ENCODE results near the gene RBM33.
"Not testable (repeated sequence)": the region's sequence is repeated elsewhere in the genome, so short reads cannot be mapped to it uniquely, and the experiment has no call there.

Gene RBM33

DNA sequence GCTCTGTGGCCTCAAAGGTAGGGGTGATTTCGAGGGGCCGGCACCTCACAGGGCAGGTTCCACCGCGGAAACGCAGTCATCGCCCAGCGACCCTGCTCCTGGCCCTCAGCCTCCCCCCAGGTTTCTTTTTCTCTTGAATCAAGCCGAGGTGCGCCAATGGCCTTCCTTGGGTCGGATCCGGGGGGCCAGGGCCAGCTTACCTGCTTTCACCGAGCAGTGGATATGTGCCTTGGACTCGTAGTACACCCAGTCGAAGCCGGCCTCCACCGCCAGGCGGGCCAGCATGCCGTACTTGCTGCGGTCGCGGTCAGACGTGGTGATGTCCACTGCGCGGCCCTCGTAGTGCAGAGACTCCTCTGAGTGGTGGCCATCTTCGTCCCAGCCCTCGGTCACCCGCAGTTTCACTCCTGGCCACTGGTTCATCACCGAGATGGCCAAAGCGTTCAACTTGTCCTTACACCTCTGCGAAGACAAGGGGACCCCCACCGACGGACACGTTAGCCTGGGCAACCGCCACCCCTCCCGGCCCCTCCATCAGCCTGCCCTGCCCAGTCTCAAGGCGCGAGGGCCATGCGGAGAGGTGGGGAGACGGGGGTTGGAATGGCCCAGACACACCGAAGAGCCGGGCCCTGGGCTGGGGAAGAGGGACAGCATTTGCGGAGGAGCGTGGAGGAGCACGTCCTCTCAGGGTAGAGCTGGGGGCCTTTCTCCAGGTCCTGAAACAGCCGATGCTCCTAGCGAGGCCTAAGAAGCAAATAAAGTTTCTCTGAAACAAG is 161.8 kb downstream of the RBM33 start:
- DNase-seq (ENCODE audit: low read depth in 2 of 2, low spot score in 1 of 2): no peak

DNA sequence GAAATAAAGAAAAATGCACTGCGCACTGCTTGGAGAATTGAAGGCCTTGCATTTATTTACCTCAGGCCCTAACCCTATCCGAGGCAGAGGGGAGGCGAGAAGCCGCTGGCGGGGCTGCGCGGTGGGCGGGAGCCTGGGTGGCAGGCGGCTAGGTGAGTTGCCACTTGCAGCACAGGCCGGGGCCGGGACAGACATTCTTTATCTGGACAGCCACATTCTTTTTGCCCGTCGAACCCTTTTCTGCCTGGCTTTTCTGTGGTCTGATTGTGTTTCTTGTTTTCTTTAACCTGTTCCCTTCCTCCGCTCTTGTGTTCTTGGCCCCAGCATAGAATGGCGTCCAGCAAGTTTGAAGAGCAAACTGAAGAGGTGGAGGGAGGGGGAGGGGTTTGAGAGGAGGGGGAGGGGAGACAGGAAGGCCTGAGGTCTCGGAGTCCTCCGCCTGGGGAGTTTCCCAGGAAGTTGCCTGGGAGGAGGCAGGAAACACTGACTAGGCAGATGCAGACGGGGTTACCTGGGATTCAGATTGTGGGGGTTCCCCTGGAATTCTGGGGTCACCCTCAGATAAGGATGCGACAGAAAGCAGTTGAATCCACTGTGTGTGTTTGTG is 162.7 kb downstream of the RBM33 start:
- DNase-seq (ENCODE audit: low read depth in 2 of 2, low spot score in 1 of 2): no peak

DNA sequence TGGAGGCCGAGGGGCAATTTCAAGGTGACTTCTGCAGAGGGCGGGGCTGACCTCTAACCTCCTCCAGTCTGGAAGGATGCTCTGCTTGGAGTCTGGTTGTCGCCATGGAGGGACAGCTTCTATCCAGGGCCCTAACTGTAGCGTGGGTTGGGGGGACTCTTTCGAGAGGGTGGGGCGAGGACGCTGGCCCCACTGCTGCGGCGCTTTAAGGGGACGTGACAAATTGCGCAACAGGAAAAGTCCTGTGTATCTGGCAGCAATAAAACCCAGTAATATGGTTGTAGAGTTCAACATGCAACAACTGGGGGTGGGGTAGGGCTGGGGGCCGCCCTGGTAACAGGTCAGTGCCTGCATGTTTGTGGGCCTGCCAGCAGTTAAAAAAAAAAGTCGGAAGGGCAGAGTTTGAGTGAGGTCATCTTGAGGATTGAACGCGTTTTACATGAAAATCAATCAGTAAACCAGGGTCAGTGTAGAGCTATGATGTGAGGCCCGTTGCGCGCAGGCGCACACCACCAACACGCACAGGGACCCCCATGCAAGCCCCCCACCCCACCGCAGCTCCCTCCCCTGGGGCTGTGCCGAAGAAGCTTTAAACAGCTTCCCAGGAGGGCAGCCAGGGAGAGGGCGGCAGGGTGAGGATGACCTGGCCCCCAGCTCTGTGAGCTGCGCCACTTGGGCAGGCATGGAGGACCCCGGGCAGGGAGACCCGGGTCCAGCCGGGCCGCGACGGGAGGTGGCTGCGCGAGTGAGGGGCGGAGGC is 163.5 kb downstream of the RBM33 start:
- no peak for DNase-seq (ENCODE audit: low read depth in 2 of 2, low spot score in 1 of 2)

DNA sequence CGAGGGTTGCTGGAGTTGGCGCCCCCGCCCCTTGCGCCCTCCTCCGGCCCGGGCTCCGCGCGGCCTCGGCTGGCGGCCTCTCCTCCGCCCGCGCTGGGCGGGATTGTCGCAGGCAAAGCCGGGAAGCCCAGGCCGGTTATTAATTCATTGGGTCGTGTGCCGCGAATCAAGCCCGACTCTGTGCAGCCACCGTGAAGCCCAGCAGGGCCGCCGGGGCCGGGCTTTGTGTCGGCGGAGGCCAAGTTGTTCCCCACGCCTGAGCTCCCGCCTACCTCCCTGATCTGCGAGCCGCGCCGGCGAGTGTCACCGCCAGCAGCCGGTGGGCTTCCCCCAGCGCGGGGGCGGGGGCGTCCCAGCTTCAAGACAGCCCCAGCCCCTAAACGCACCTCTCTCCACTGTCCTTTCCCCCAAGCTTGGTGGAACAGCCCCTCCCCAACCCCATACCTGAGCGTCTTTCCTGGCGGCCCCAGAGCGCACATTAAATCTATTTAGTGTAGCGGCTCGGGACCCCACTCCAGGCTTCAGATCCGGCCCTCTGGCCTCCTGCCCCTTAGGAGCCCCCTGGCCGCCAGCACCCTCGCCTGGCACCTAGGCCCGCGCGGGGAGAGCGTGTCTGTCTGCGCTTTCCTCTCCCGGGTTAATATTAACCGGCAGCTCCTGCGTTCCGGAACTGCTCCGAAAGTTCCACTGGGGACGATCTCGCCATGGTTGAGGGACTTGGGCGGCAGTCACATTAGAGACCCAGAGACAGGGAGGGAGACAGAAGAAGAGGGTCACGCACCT is 164.3 kb downstream of the RBM33 start:
- DNase-seq (ENCODE audit: low read depth in 2 of 2, low spot score in 1 of 2): no peak

DNA sequence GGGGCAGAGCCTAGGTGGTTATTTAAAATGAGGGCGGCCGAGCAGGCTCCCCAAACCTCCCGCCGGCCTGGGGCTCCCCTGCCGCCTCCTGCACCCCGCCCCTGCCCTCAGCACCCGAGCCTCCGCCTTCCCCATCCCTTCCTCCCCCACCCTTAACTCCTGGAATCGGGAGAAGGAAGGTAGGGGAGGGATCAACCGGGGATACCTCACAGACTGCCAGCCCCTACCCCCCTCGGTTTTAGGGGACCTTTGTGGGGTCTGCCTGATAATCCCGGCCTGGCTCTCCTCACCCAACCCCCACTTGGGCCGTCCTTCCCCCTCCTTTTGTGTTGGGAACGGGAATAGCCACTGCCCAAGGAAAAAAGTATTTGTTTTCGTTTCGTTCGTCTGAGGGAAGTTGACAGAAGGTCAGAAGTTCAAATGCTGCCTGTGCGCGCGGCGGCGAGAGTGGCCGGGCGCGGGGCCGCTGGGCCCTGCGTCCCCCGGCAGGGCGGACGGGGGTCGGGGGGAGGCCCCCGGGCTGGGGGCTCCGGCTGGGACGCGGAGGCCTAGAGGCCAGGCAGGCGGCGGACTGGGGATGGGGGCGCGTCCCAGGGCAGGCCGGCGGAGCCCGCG is 165.0 kb downstream of the RBM33 start:
- DNase-seq (ENCODE audit: low read depth in 2 of 2, low spot score in 1 of 2): no peak

DNA sequence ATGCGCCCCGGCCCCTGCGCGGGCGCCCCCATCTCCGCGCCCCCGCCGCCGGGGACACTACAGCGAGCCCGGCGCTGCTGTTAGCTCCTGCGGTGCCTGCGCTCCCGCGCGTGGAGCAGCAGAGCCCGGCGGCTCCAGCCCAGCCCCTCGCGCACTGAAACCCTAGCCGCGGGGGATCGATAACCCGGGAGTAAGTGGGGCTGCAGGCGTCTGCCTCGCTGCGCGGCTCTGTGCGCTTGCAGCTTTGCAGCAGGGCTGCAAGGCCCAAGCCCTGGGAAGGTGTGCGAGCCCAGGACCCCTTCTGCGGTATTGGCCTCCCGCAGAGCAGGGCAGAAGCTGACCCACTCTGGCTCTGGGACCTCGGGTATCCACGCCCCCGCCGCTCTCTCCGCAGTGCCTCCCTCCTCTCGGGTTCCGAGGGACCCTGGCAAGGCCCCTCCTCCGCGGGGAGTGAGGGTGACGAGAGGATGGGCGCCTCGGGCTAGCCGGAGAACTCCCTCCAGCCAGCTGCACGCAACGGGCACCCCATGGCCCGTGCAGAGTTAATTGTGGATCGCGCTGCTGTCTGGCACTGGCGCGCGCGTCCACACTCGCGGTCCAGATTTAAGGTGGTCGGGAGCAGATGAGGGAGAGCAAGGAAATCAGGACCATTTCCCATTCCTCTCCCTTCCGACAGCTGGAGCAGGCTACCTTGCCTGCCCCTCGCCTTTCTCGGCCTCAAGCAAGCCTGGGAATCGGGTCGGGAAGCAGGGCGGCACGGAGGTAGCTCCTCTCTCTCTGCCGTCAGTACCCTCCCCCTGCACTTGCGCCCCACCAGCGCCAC is 165.7 kb downstream of the RBM33 start:
- no peak for DNase-seq (ENCODE audit: low read depth in 2 of 2, low spot score in 1 of 2)

DNA sequence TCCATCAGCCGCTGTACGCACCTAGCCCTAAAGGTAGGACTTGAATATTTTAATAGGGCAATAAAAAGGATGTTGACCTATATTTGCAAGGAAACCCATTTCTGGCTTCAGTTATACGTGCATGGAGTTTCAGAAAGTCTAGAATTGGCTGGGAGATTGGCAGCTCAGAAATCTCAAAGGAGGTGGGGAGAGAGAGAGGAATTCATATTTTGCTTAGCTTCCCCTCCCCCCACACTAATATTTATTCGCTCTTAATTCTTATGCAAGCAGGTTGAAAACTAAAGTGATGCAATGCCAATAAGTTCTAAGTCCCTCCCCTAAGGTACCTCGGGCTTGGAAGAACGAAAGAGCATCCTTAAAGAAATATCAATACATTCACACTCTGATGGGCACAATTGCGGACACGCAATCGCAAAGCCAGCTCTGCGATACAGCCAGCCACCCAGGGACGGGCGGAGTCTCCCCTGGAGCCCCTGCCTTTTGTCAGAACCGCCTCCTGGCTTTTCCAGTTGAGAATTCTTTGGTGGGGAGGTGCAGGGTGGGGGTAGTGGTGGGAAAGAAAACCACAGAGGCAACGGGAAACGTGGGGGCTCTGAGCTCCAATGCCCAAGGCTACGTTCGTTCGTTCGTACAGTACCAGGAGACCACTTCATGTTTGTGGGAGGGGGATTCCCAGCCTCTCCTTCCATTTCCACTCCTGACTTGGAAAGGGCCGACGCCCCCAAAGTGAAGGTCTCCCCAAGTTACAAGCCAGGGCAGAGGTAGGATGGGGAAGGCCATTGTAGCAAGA is 166.5 kb downstream of the RBM33 start:
- DNase-seq (ENCODE audit: low read depth in 2 of 2, low spot score in 1 of 2): no peak

DNA sequence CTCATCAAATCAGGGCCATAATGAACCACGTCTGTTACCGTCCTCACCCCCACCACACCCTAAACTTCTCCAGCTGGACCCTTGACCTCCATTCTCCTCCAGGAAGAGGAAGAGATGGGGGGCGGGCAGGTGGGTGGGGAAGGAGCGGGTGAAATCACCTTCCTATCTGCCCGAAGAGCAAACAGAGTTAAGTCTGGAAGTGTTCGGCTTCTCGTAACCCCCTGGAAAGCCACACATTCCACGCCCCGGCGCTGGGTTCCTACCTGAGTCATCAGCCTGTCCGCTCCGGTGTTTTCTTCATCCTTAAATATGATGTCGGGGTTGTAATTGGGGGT is 167.1 kb downstream of the RBM33 start:
- no peak for DNase-seq (ENCODE audit: low read depth in 2 of 2, low spot score in 1 of 2)

DNA sequence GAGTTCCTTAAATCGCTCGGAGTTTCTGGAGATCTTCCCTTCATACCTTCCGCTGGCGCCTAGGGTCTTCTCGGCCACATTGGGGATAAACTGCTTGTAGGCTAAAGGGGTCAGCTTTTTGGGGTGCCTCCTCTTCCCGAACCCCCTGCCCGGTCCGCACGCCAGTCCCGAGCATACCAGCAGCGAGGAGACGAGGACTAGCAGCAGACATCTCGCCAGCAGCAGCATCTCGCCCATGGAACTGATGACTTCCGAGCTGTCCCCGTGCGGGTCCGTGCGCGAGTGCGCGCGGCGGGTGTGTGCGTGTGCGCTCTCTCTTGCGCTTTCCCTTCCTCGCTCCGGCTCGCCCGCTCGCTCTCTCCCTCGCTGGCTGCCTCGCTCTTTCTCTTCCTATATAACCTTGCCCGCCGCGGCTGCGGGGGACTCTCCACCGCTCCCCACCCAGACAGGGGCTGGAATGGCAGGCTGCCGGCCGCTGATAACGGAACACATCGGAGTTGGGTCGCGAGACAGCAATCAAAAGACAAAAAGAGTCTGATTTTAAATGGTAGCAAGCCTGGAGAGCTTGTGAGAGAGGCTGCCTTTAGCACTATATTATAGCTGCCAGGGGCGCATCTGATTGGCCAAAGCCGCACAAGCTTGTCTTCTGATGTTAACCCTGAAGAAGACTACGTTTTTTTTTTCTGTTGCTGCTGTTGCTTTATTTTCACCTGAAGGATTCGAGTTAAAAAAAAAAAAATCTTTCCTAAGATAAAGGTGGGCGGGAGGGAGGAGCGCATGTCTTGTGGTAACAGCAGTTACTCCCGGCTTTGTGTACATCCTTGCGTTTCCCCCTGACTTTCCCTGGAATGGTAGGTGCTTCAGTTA is 167.7 kb downstream of the RBM33 start, which contains the start of gene SHH:
Gene SHH (minus strand): TSS at position 569 of the 867 bp plus-strand sequence. CDS start 341 bp downstream, at position 228.
- no peak for DNase-seq (ENCODE audit: low read depth in 2 of 2, low spot score in 1 of 2)

DNA sequence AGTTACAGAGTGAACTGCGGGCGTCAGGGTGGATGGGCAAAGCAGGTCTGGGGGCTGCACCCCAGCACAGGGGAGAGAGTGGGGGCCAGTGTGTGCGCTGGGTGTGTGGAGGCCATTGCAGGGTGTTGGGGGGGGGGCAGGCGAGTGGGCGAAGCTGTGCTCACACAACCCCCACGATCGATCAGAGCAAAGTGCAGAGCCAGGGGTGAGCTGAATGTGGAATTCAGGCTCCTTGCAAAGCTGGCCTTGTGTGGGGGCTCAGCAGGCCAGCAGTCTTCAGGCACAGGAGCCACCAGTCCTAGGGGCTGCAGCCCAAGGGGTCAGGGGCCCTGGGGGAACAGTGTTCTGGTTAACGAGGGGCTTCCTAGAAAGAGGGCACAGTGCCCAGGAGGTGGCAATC is 168.7 kb downstream of the RBM33 start:
- no peak for DNase-seq (ENCODE audit: low read depth in 2 of 2, low spot score in 1 of 2)

DNA sequence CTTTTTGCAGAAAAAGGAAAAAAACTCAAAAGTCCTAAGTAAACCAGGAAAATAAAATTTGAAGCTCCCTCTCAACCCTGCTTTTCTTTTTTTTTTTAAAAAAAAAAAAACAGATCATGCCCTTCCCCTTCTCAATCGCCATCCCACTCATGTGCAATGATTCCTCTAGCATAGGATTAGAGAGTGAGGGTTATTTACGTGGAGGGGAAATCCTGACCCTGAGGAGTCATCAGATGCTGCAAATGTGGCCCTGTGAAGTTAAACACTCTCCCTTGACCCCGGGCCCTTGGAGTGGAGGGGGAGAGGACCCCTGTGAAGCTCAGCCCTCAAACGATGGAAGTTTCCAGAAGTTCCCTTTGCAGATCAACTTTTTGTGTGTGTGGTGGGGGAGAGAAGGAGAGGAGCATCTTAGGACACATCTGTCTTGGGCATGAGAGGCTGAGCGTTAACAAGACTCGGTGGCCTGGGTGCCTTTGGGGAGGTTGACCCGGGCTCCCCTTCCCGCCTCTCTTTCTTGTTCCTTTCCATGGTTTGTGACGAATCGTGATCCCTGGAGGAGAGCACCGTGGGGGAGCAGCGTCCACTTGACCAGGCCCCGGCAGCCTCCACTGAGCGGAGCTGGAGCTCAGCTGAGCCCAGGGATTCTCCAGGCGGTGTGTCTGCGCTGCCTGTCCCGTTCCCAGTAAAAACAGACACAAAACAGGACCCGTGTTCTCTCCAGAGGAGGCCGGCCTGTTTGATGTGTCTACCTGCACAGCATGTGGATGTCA is 169.3 kb downstream of the RBM33 start:
- DNase-seq (ENCODE audit: low read depth in 2 of 2, low spot score in 1 of 2): no peak

DNA sequence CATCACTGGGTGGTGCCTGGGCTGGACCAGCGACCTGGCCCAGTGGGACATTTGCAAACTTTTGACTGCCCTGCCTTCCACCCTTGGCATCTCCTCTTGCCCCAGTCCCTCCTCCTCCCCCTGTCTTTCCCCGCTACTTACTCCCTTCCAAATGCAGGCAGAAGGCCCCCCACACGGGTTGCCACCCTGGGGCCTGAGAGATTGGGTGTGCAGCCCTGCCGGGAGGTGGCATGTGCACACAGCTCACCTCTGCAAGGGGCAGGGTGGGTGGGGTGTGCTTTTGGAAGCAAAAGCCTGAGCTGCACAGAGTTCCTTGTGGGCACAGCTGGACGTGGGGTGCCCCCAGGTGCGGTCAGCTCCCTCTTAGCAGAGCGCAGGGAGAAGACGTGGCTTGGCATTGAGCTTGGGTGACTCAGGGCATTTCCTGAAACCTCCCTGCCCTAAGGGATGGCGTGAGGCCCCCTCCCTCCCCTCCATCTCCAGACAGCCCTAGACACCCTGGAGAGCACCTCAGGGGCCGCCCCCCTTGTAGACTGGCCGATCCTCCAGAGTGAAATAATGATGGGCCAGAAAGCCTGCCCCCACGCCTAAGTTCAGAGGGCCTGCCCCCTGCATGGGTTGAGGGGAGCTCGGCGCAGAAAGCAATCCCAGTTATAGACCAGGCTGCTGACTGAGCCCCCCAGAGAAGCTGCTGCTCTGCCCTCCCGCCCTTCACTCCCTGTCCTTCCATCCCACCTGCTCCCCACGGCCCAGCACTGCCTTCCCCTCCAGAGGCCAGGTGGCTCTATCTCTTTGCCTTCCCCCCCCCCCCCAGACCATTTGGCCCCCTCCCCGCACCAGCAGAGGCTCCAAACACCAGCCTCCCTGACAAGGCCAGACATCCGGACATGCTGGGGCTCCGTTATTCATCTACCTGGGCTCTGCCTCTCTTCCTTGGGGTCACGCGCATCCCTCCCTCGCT is 170.1 kb downstream of the RBM33 start:
- no peak for DNase-seq (ENCODE audit: low read depth in 2 of 2, low spot score in 1 of 2)

DNA sequence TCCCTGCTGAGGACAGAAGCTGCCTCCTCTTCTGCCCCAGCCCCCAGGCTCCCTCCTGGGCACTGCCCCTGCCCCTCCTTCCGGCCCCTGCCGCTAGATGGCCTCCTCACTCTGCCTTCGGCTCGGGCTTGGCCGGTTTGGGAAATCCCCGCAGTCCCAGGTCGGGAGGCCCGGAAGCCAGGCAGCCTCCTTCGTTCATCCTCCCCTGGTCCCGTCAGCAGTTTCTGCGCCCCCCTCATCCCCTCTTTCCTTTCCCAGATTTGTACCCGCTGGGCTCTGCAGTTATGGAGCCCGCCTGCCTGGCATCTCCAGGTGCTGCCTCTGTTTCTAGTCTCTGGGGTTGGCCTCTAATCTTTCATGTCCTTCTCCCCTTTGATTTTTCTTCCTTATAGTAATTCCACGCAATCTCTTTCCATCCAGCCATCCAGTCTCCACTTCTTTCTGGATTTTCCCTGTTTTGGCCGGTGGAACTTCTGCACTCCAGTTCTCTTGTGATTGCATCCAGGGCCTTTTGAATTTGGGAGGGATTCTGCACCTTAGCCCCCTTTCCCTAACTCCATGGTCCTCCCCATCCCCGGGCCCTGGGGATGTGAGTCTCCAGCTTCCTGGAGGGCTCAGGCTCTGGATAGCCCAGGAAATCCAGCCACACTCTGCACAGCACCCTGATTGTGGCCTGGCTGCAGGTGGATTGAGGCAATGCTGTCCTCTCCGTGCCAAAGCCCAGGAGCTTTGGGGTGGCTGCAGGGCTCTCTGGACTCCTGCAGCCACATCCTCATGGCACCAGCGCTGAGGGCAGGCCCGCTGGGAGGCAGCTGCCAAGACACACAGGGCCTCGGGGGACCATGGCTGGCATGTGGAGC is 171.1 kb downstream of the RBM33 start:
- DNase-seq (ENCODE audit: low read depth in 2 of 2, low spot score in 1 of 2): peak in 1 of 2 donors; percentile 16

DNA sequence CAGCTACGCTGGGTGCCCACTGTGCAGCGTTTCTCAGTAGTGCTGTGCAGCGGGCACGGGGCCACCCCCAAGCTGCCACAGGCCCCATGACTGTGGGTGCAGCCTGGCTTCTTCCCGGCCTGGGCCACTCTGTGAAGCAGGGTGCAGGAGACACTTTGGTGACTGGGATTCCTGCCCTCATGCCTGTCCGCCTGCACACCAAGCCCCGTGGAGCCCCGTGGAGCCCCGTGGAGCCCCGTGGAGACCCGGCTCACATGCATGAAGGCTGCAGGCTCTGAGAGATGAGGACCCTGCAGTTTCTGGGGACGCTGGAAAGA is 171.7 kb downstream of the RBM33 start:
- DNase-seq (ENCODE audit: low read depth in 2 of 2, low spot score in 1 of 2): no peak

DNA sequence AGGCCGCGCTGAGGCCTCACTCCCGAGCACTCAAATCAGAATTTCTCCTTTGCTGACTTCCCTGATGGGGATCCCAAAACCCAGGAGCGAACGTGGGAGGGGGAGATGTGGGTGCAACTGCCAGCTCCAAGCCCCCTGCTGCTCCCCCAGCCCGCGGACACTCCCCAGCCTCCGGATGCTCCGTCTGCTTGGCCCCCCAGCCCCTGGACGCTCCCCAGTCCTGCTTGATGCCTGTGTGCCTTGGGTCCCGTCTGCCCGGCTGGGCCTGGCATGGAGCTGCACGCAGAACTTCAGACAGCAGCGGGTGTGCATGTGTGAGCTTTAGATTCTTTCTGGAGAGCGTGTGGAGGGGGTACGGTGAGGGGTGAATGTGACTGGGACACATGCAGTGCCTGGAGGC is 172.5 kb downstream of the RBM33 start:
- no peak for DNase-seq (ENCODE audit: low read depth in 2 of 2, low spot score in 1 of 2)

DNA sequence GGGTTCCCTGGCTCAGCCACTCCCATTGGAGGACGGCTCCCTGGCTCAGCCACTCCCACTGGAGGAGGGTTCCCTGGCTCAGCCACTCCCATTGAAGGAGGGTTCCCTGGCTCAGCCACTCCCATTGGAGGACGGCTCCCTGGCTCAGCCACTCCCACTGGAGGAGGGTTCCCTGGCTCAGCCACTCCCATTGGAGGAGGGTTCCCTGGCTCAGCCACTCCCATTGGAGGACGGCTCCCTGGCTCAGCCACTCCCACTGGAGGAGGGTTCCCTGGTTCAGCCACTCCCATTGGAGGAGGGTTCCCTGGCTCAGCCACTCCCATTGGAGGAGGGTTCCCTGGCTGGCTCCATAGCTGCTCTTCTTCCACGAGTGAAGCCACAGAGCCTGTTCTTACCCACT is 173.1 kb downstream of the RBM33 start:
- DNase-seq (ENCODE audit: low read depth in 2 of 2, low spot score in 1 of 2): not testable (repeated sequence)
